Measurements from ENCODE around the gene CFH. TPM values are rescaled to one million over a fixed set of nuclear protein-coding genes. Genes with fewer than 3 reads are reported as not detected.
A peak's percentile ranks its signal among the peaks of the same experiment; 100 is the strongest.

The CFH gene
- 10 to 100 TPM in 3 of 4 donors, 1 to 10 TPM in 1; 7.2 to 83.8 (median 24.4) TPM for total RNA-seq

GRCh38 chr1:196651637-196652215, at the start of gene CFH:
Gene CFH (plus strand): TSS chr1:196652043. CDS start chr1:196652118, 75 bp downstream.
- Histone ChIP-seq H3K9me3 (no peaks in the 10 kb centered on the region), H3K4me1 (no peaks in the 10 kb centered on the region), H3K27me3 (no peaks in the 10 kb centered on the region), H3K36me3 (no peaks in the 10 kb centered on the region), H3K27ac (no peak within 1 kb of the TSS), H3K4me3 (peak within 1 kb of the TSS in 1 of 2 donors; percentile 22)
- TF ChIP-seq CTCF (IDR thresholded peaks at IDR 0.05) (no peak), POLR2A (IDR thresholded peaks at IDR 0.05) (no peak)
- intact Hi-C loops (cut with DNase I; ENCODE audit: low total_unique reads) = loop anchor here (10.0 kb wide), 1 partner anchor 497 kb away; no protein-coding TSS in a partner anchor
- no peak for DNase-seq

- no peaks in the 10 kb centered on the region for H3K9me3 ChIP-seq
- peaks cover 0 to 9% of the 10 kb centered on the region in 2 donors for H3K4me1 ChIP-seq
- no peak overlapping the region for H3K27ac ChIP-seq
- DNase-seq = no peak
- no peak overlapping the region for H3K4me3 ChIP-seq
- intact Hi-C loops (cut with DNase I; ENCODE audit: low total_unique reads) = no loop called here
- H3K36me3 ChIP-seq = no peaks in the 10 kb centered on the region
- no peaks in the 10 kb centered on the region for H3K27me3 ChIP-seq
- TF ChIP-seq CTCF (IDR thresholded peaks at IDR 0.05) = no peak
- TF ChIP-seq POLR2A (IDR thresholded peaks at IDR 0.05) = no peak
Observed at GRCh38 chr1:196603651-196604050, 48.2 kb upstream of the CFH start.

- H3K4me3 ChIP-seq = peak overlapping the region; percentile 30 to 56
- H3K36me3 ChIP-seq = no peaks in the 10 kb centered on the region
- DNase-seq = no peak
- intact Hi-C loops (cut with DNase I; ENCODE audit: low total_unique reads) = no loop called here
- no peaks in the 10 kb centered on the region for H3K9me3 ChIP-seq
- no peaks in the 10 kb centered on the region for H3K27me3 ChIP-seq
- H3K4me1 ChIP-seq = peaks cover 0 to 9% of the 10 kb centered on the region in 2 donors
- peak overlapping the region in 1 of 2 donors; percentile 33 for H3K27ac ChIP-seq
- TF ChIP-seq CTCF (IDR thresholded peaks at IDR 0.05) (no peak), POLR2A (IDR thresholded peaks at IDR 0.05) (no peak)
Observed at GRCh38 chr1:196607981-196608380, 43.9 kb upstream of the CFH start.

GRCh38 chr1:196608390-196609369, 43.2 kb upstream of the CFH start, which contains the start of gene KCNT2:
Gene KCNT2 (minus strand): TSS chr1:196608440. CDS start chr1:196608309, 131 bp downstream.
- peak in 1 of 4 experiments; percentile 6 for TF ChIP-seq CTCF (IDR thresholded peaks at IDR 0.05)
- no peak for TF ChIP-seq POLR2A (IDR thresholded peaks at IDR 0.05)
- peak; percentile 26 to 65 for DNase-seq
- H3K4me1 ChIP-seq = peaks cover 0 to 9% of the 10 kb centered on the region in 2 donors
- H3K27me3 ChIP-seq = no peaks in the 10 kb centered on the region
- H3K27ac ChIP-seq = peak within 1 kb of the TSS; percentile 33 to 62
- H3K36me3 ChIP-seq = no peaks in the 10 kb centered on the region
- H3K4me3 ChIP-seq = peak within 1 kb of the TSS; percentile 30 to 56
- no peaks in the 10 kb centered on the region for H3K9me3 ChIP-seq
- intact Hi-C loops (cut with DNase I; ENCODE audit: low total_unique reads) = no loop called here

All from uterus (tissue), 4 donors.